ENCODE data around the gene OR56A1.

OR56A1 gene

DNA sequence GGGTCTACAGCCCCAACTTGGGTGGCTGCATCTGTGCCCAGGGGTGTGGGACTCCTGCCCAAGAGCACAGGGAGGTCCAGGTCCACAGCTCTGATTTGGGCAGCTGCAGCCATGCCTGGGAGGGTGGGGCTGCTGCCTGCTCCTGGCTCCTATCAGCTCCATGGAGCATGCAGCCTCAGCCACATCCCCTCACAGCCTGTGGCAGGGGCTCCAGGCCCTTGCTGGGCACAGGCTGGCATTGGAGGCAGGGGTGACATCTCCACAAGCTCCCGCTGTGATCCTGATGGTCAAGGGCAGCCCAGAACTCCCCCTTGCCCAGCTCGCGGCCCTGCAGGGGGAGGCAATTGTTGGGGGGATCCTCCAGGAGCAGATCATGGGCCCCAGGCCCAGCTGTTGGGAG, 17.5 kb downstream of the OR56A1 start:
- Mint-ChIP-seq H3K36me3 (no peaks in the 10 kb centered on the region), H3K27me3 (peaks cover 8% of the 10 kb centered on the region), H3K4me1 (no peaks in the 10 kb centered on the region), H3K27ac (no peak overlapping the region), H3K9me3 (peaks cover 5% of the 10 kb centered on the region), H3K4me3 (no peak overlapping the region)
- DNase-seq (ENCODE audit: low spot score in 2 of 2) = no peak
- ATAC-seq (ENCODE audit: low read depth) = no peak

DNA sequence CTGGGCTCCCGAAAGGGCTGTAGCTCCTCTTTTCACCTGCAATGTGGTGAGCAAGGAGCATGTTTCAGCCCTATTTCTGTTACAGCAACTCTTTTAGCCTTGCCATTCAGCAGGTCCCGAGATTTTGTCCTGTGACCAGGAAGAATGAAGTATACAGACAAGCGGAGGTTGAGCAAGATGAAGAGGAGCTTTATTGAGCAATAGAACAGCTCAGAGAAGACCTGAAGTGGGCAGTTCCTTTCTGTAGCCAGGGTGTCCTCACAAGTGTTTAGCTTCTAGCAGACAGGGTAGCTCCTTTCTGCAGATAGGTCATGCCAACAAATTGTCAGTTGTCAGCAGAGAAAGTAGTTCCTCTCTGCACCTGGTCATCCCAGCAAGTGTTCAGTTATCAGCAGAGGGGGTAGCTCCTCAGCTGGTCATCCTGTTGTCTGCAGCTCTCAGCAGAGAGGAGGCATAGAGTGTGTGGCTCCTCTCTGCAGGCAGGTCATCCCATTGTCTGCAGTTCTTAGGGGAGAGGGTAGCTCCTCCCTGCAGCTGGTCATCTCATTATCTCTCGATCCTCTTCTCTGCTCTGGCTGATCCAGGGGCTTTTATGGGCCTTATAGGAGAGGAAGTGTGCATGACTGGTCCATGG, 18.4 kb downstream of the OR56A1 start:
- no peak overlapping the region for H3K4me3 Mint-ChIP-seq
- peaks cover 3% of the 10 kb centered on the region for H3K9me3 Mint-ChIP-seq
- peaks cover 8% of the 10 kb centered on the region for H3K27me3 Mint-ChIP-seq
- H3K4me1 Mint-ChIP-seq = no peaks in the 10 kb centered on the region
- H3K27ac Mint-ChIP-seq = no peak overlapping the region
- DNase-seq (ENCODE audit: low spot score in 2 of 2) (no peak), ATAC-seq (ENCODE audit: low read depth) (no peak)
- no peaks in the 10 kb centered on the region for H3K36me3 Mint-ChIP-seq

DNA sequence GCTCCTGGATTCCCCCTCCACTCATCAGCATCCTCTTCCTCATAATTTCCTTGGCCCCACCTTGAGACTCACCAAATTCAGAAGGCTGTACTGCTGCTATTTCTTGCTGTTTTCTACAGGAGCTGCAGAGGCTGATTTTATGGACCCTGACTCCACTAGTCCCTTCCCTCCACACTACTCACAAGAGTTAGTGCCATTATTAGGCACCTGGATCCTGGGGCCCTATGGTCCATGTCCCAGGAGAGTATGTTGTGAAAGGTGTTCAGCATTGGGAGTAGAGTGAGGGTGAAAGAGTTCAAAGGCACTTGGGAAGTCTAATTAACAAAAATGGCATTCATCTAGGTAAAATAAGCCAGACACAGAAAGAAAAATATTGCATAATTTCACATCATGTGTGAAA, 23.7 kb downstream of the OR56A1 start, which contains the start of gene OR56A4:
TSS of gene OR56A4 (minus strand) at position 101 of the 400 bp plus-strand sequence. CDS start 3,954 bp downstream, outside the sequence.
- Mint-ChIP-seq H3K27ac (no peak within 1 kb of the TSS), H3K4me3 (no peak within 1 kb of the TSS), H3K4me1 (no peaks in the 10 kb centered on the region), H3K27me3 (peaks cover 6% of the 10 kb centered on the region), H3K9me3 (no peaks in the 10 kb centered on the region), H3K36me3 (no peaks in the 10 kb centered on the region)
- no peak for ATAC-seq (ENCODE audit: low read depth)
- DNase-seq (ENCODE audit: low spot score in 2 of 2) = no peak

GRCh38 chr11:6006395-6006794, 24.2 kb downstream of the OR56A1 start:
- Mint-ChIP-seq H3K4me3 (no peak overlapping the region), H3K4me1 (no peaks in the 10 kb centered on the region), H3K36me3 (no peaks in the 10 kb centered on the region), H3K27ac (no peak overlapping the region), H3K27me3 (peaks cover 4% of the 10 kb centered on the region), H3K9me3 (no peaks in the 10 kb centered on the region)
- DNase-seq (ENCODE audit: low spot score in 2 of 2) = no peak
- ATAC-seq (ENCODE audit: low read depth) = no peak

DNA sequence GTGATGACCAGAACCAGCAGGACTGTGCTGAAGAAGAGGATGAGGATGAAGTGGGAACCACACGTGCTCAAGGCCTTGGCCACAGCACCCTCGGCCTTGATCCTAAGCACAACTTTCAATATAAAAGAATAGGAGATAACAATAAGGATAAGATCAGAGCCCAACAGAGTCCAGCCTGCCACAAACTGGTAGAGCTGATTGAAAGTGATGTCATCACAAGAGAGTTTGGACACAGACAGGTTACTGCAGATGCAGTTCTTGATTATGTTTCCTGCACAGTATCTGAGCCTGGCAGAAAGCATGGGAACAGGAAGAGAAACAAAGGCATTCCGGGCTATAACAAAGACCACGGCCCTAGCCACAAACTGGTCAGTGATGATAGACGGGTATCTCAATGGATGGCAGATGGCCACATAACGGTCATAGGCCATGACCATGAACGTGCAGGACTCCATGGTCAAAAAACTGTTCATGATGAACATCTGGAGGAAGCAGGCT, 28.3 kb downstream of the OR56A1 start:
- Mint-ChIP-seq H3K4me1 (no peaks in the 10 kb centered on the region), H3K36me3 (no peaks in the 10 kb centered on the region), H3K27me3 (peaks cover 8% of the 10 kb centered on the region), H3K27ac (no peak overlapping the region), H3K9me3 (peaks cover 2% of the 10 kb centered on the region), H3K4me3 (no peak overlapping the region)
- no peak for DNase-seq (ENCODE audit: low spot score in 2 of 2)
- no peak for ATAC-seq (ENCODE audit: low read depth)

DNA sequence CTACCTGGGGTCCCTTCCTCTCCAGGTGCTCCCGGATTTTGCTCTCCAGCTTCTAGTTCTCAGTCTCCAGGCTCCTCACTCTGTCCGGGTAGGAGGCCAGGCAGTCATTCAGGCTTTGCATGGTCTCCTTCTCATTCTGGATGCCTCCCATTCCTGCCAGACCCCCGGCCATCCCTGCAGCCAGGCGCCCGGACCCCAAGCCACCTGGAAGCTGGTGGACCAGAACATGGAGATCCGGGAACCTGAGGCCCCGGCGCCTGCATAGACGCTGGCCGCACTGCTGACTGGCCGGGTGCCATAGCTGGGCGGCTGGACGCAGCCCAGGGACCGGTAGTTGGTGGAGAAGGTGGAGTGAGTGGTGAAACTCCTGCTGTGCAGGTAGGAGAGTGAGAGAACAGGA, 35.8 kb downstream of the OR56A1 start:
- peaks cover 11% of the 10 kb centered on the region for H3K27me3 Mint-ChIP-seq
- no peak overlapping the region for H3K4me3 Mint-ChIP-seq
- no peaks in the 10 kb centered on the region for H3K4me1 Mint-ChIP-seq
- H3K27ac Mint-ChIP-seq = no peak overlapping the region
- H3K36me3 Mint-ChIP-seq = no peaks in the 10 kb centered on the region
- ATAC-seq (ENCODE audit: low read depth) = no peak
- DNase-seq (ENCODE audit: low spot score in 2 of 2) = no peak
- H3K9me3 Mint-ChIP-seq = peaks cover 2% of the 10 kb centered on the region

- Mint-ChIP-seq H3K4me3 (no peak overlapping the region), H3K27ac (no peak overlapping the region), H3K4me1 (no peaks in the 10 kb centered on the region), H3K27me3 (peaks cover 9% of the 10 kb centered on the region), H3K36me3 (no peaks in the 10 kb centered on the region), H3K9me3 (no peaks in the 10 kb centered on the region)
- DNase-seq (ENCODE audit: low spot score in 2 of 2) = no peak
- ATAC-seq (ENCODE audit: low read depth) = no peak
Observed at GRCh38 chr11:5992604-5993251, 37.8 kb downstream of the OR56A1 start.

- DNase-seq (ENCODE audit: low spot score in 2 of 2) = no peak
- Mint-ChIP-seq H3K4me3 (no peak overlapping the region), H3K27me3 (peaks cover 9% of the 10 kb centered on the region), H3K4me1 (no peaks in the 10 kb centered on the region), H3K36me3 (no peaks in the 10 kb centered on the region), H3K9me3 (peaks cover 2% of the 10 kb centered on the region), H3K27ac (no peak overlapping the region)
- ATAC-seq (ENCODE audit: low read depth) = no peak
Observed at GRCh38 chr11:5992150-5992549, 38.4 kb downstream of the OR56A1 start.

- Mint-ChIP-seq H3K4me3 (no peak overlapping the region), H3K9me3 (peaks cover 2% of the 10 kb centered on the region), H3K27ac (no peak overlapping the region), H3K27me3 (peaks cover 10% of the 10 kb centered on the region), H3K4me1 (no peaks in the 10 kb centered on the region), H3K36me3 (no peaks in the 10 kb centered on the region)
- ATAC-seq (ENCODE audit: low read depth) (no peak), DNase-seq (ENCODE audit: low spot score in 2 of 2) (no peak)
Observed at GRCh38 chr11:5989203-5989602, 41.4 kb downstream of the OR56A1 start.

DNA sequence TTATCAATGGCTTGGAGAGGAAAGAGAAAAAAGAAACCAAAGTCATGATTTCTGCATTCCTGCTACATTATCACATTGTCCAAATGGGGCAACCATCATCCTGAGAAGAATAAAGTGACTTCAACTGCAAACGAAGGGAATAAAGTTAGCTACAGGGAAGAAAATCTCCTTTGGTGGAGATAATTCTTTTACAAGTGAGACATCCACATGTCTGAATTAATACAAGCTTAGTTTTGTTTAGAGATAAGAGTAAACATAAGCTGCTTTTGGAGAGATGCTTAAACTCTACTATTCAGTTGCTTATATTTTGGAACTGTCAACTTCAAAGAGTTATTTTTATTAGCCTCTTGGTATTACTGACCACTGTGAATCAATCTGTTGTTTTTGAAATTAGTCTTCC, 43.7 kb downstream of the OR56A1 start, which contains the start of gene OR52L1:
TSS of gene OR52L1 (minus strand) at position 101 of the 400 bp plus-strand sequence. CDS start at position 46, 55 bp downstream.
- ATAC-seq (ENCODE audit: low read depth) = no peak
- Mint-ChIP-seq H3K9me3 (peaks cover 2% of the 10 kb centered on the region), H3K4me3 (no peak within 1 kb of the TSS), H3K27me3 (peaks cover 17% of the 10 kb centered on the region), H3K27ac (no peak within 1 kb of the TSS), H3K36me3 (no peaks in the 10 kb centered on the region), H3K4me1 (no peaks in the 10 kb centered on the region)
- no peak for DNase-seq (ENCODE audit: low spot score in 2 of 2)

GRCh38 chr11:5983443-5983842, 47.1 kb downstream of the OR56A1 start:
- DNase-seq (ENCODE audit: low spot score in 2 of 2) (no peak), ATAC-seq (ENCODE audit: low read depth) (no peak)
- H3K4me3 Mint-ChIP-seq = no peak overlapping the region

GRCh38 chr11:5973530-5973929, 57.0 kb downstream of the OR56A1 start:
- DNase-seq (ENCODE audit: low spot score in 2 of 2) (no peak), ATAC-seq (ENCODE audit: low read depth) (no peak)
- H3K4me3 Mint-ChIP-seq = no peak overlapping the region
- no peaks in the 10 kb centered on the region for H3K36me3 Mint-ChIP-seq
- H3K27me3 Mint-ChIP-seq = no peaks in the 10 kb centered on the region
- H3K27ac Mint-ChIP-seq = no peak overlapping the region
- peaks cover 6% of the 10 kb centered on the region for H3K9me3 Mint-ChIP-seq
- no peaks in the 10 kb centered on the region for H3K4me1 Mint-ChIP-seq

More at GRCh38 chr11:5983443-5983842, 47.1 kb downstream of the OR56A1 start:
- no peaks in the 10 kb centered on the region for H3K4me1 Mint-ChIP-seq
- no peak overlapping the region for H3K27ac Mint-ChIP-seq
- H3K9me3 Mint-ChIP-seq = peaks cover 3% of the 10 kb centered on the region
- peaks cover 11% of the 10 kb centered on the region for H3K27me3 Mint-ChIP-seq
- H3K36me3 Mint-ChIP-seq = no peaks in the 10 kb centered on the region
